Smooth muscle cell (in vitro differentiated cells): ENCODE data around the gene VSTM2L. TPM values are rescaled to one million over a fixed set of nuclear protein-coding genes. Genes with fewer than 3 reads are reported as not detected.

Source experiments
- DNase-seq: peaks from one replicate; lab custom pipeline; 2025; ENCODE audit not compliant: unreplicated experiment; lab: John Stamatoyannopoulos, UW
- H2AFZ ChIP-seq: fragments of 200-600 bp; sonication (generic); 2 replicates; pipeline ENCODE4 v1.6.0; 2016; ENCODE audit warnings: antibody characterized with exemption, low read depth, mild to moderate bottlenecking
- H3F3A ChIP-seq: fragments of 200-600 bp; sonication (generic); 2 replicates; pipeline ENCODE4 v1.6.0; 2017; ENCODE audit warnings: antibody characterized with exemption, low read depth
- H3K27ac ChIP-seq: fragments of 200-600 bp; sonication (generic); 2 replicates; pipeline ENCODE4 v1.5.1; 2016; ENCODE audit warnings: low read depth, mild to moderate bottlenecking
- H3K27me3 ChIP-seq: fragments of 200-600 bp; sonication (generic); 2 replicates; pipeline ENCODE4 v1.6.1; 2016; ENCODE audit warnings: low read depth, mild to moderate bottlenecking
- H3K36me3 ChIP-seq: fragments of 200-600 bp; sonication (generic); 2 replicates; pipeline ENCODE4 v1.5.1; 2016; ENCODE audit warnings: low read depth
- H3K4me1 ChIP-seq: fragments of 200-600 bp; sonication (generic); 2 replicates; pipeline ENCODE4 v1.5.1; 2016; ENCODE audit warnings: low read depth
- H3K4me2 ChIP-seq: fragments of 200-600 bp; sonication (generic); 2 replicates; pipeline ENCODE4 v1.6.0; 2016; ENCODE audit warnings: mild to moderate bottlenecking
- H3K4me3 ChIP-seq: fragments of 200-600 bp; sonication (generic); 2 replicates; pipeline ENCODE4 v1.5.1; 2016; ENCODE audit warnings: mild to moderate bottlenecking
- H3K79me2 ChIP-seq: fragments of 200-600 bp; sonication (generic); 2 replicates; pipeline ENCODE4 v1.6.0; 2016; ENCODE audit warnings: low read depth, mild to moderate bottlenecking
- H3K9ac ChIP-seq: fragments of 200-600 bp; sonication (generic); 2 replicates; pipeline ENCODE4 v1.6.0; 2016; ENCODE audit warnings: low read depth
- H3K9me3 ChIP-seq: fragments of 200-600 bp; sonication (generic); replicated peaks from 2 replicates; pipeline ENCODE4 v1.5.1; 2016; ENCODE audit warnings: low read depth
- H4K20me1 ChIP-seq: fragments of 200-600 bp; sonication (generic); 2 replicates; pipeline ENCODE4 v1.6.0; 2016; ENCODE audit warnings: low read depth
- CTCF ChIP-seq: fragments of 200-600 bp; sonication (generic); IDR thresholded peaks from 2 replicates; pipeline ENCODE4 v1.5.1; 2017; ENCODE audit warnings: borderline replicate concordance, mild to moderate bottlenecking, antibody characterized with exemption; ENCODE audit not compliant: insufficient read depth, poor library complexity, severe bottlenecking
- WGBS: methylation state at CpG from one replicate; pipeline ENCODE4 v1.1.7; 2016; ENCODE audit warnings: low lambda C conversion rate; 5-methylcytosine and 5-hydroxymethylcytosine counted together
- polyA plus RNA-seq: library from polyadenylated mRNA; unstranded; fragments of >200 nt; fragmentation: Nextera tagmentation; extraction: Ambion mirVana; gene quantifications from 2 replicates; pipeline ENCODE4 v1.2.1, GENCODE V29; 2016
- total RNA-seq: library from RNA; depleted of rRNA; stranded (reverse); fragments of >200 nt; gene quantifications from 2 replicates; pipeline ENCODE4 v1.2.3, GENCODE V29; 2014

VSTM2L gene
- total and polyA plus RNA-seq, 2 experiments from 2014 or later, result 0.56 to 1.9 TPM

GRCh38 chr20:37944456-37944981, 41.6 kb downstream of the VSTM2L start:
- Histone ChIP-seq H3K79me2 (no peaks in the 10 kb centered on the region), H4K20me1 (no peaks in the 10 kb centered on the region), H3K4me1 (no peaks in the 10 kb centered on the region), H3K36me3 (no peaks in the 10 kb centered on the region), H3F3A (no peaks in the 10 kb centered on the region), H3K9me3 (no peaks in the 10 kb centered on the region), H3K9ac (no peak overlapping the region), H3K27ac (no peak overlapping the region), H3K4me3 (no peak overlapping the region), H3K27me3 (no peaks in the 10 kb centered on the region), H2AFZ (no peak overlapping the region), H3K4me2 (no peak overlapping the region)
- DNase-seq, result no peak
- no peak for TF ChIP-seq CTCF
- WGBS, result 94% methylated on average over 10 of the region's 11 CpGs

GRCh38 chr20:37945091-37945547, 42.2 kb downstream of the VSTM2L start:
- no peak overlapping the region for H3K4me3 ChIP-seq
- no peak overlapping the region for H2AFZ ChIP-seq
- no peaks in the 10 kb centered on the region for H3F3A ChIP-seq
- 90% methylated on average over 11 of the region's 11 CpGs for WGBS
- no peaks in the 10 kb centered on the region for H3K79me2 ChIP-seq
- TF ChIP-seq CTCF, result no peak
- H3K9me3 ChIP-seq, result no peaks in the 10 kb centered on the region
- no peak overlapping the region for H3K27ac ChIP-seq
- H3K36me3 ChIP-seq, result no peaks in the 10 kb centered on the region
- H3K4me1 ChIP-seq, result no peaks in the 10 kb centered on the region
- no peak overlapping the region for H3K4me2 ChIP-seq
- no peak for DNase-seq
- H3K27me3 ChIP-seq, result no peaks in the 10 kb centered on the region
- no peak overlapping the region for H3K9ac ChIP-seq
- no peaks in the 10 kb centered on the region for H4K20me1 ChIP-seq

GRCh38 chr20:37946946-37947345, 44.0 kb downstream of the VSTM2L start:
- H4K20me1 ChIP-seq, result no peaks in the 10 kb centered on the region
- H3K36me3 ChIP-seq, result no peaks in the 10 kb centered on the region
- no peaks in the 10 kb centered on the region for H3K9me3 ChIP-seq
- H3K9ac ChIP-seq, result no peak overlapping the region
- 93% methylated on average over 5 of the region's 5 CpGs for WGBS
- no peak overlapping the region for H2AFZ ChIP-seq
- H3K27me3 ChIP-seq, result no peaks in the 10 kb centered on the region
- H3K27ac ChIP-seq, result no peak overlapping the region
- no peak for DNase-seq
- no peaks in the 10 kb centered on the region for H3K4me1 ChIP-seq
- no peaks in the 10 kb centered on the region for H3F3A ChIP-seq
- no peak overlapping the region for H3K4me2 ChIP-seq
- no peak overlapping the region for H3K4me3 ChIP-seq
- no peak for TF ChIP-seq CTCF
- H3K79me2 ChIP-seq, result no peaks in the 10 kb centered on the region

GRCh38 chr20:37947943-37948342, 45.0 kb downstream of the VSTM2L start:
- Histone ChIP-seq H3K4me2 (no peak overlapping the region), H3K36me3 (no peaks in the 10 kb centered on the region), H3K79me2 (no peaks in the 10 kb centered on the region), H2AFZ (no peak overlapping the region), H3K27ac (no peak overlapping the region), H3F3A (no peaks in the 10 kb centered on the region), H3K4me1 (no peaks in the 10 kb centered on the region), H3K27me3 (no peaks in the 10 kb centered on the region), H3K4me3 (no peak overlapping the region), H3K9me3 (no peaks in the 10 kb centered on the region), H4K20me1 (no peaks in the 10 kb centered on the region), H3K9ac (no peak overlapping the region)
- no peak for TF ChIP-seq CTCF
- DNase-seq, result no peak
- WGBS, result 90% methylated on average over 6 of the region's 6 CpGs
